ENCODE measurements around the gene DCPS. TPM values are rescaled to one million over a fixed set of nuclear protein-coding genes. Genes with fewer than 3 reads are reported as not detected.

DCPS gene
- total RNA-seq, 1 experiment from 2014 or later: 25.6 TPM

DNA sequence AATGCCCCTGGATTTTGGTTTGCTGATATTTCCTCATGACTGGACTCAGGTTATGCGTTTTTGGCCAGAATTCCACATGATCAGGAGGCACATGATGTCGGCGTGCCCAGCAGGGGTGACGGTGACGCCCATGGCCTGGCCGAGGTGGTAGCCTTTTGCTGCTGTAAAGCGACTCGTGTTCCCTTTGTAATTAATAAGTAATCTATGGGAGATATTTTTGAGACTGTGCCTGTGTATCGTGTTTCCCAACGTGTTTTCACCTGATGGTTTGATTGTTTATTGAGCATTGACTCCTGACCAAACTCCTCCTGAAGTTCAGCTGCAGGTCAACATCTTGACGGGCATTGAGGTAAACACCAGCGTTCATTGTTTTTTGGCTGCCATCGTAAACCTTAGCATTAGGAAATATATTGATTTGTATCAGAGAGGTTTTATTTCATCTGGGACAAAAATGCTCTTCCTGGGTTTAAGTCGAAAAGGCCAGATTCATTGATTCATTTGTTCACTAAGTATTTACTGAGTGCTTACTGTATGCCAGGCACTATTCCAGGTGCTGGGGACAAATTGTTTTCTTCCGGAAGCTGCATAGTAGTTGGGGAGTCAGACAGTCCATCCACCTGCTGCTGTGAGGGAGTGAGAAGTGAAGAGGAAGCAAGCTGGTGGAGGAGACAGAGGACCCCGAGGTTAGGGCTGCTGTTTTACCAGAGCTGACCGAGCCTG, 23.6 kb downstream of the DCPS start:
- TF ChIP-seq EZH2phosphoT487 (IDR thresholded peaks at IDR 0.05; ENCODE audit: borderline replicate concordance) (no peak), ZFX (IDR thresholded peaks at IDR 0.05) (no peak), CBX3 (IDR thresholded peaks at IDR 0.05; ENCODE audit: low read depth) (no peak), SIN3A (IDR thresholded peaks at IDR 0.05; ENCODE audit: low read depth) (no peak), EZH2 (IDR thresholded peaks at IDR 0.05) (no peak), POLR2A (IDR thresholded peaks at IDR 0.05; ENCODE audit: borderline replicate concordance, extremely low read depth, insufficient read depth, insufficient read length) (no peak), SP1 (IDR thresholded peaks at IDR 0.05; ENCODE audit: low read depth) (no peak), POLR2AphosphoS5 (IDR thresholded peaks at IDR 0.05; ENCODE audit: low read depth, low read length) (no peak), ATF3 (IDR thresholded peaks at IDR 0.05) (no peak), SRF (IDR thresholded peaks at IDR 0.05; ENCODE audit: low read depth) (no peak), EGR1 (IDR thresholded peaks at IDR 0.05; ENCODE audit: low read depth) (no peak), CEBPB (IDR thresholded peaks at IDR 0.05; ENCODE audit: low read depth) (no peak)
- TF ChIP-seq, protein P1, sequence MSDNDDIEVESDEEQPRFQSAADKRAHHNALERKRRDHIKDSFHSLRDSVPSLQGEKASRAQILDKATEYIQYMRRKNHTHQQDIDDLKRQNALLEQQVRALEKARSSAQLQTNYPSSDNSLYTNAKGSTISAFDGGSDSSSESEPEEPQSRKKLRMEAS (IDR thresholded peaks at IDR 0.05): no peak
- H3K4me1 ChIP-seq (ENCODE audit: control insufficient read depth in 1 of 2, insufficient read depth in 2 of 2, low read length in 2 of 2): peaks cover 0 to 8% of the 10 kb centered on the region in 2 experiments; a peak in 2 of 4 replicates
- POLR2A ChIA-PET: no interaction called here
- no peak overlapping the region for H3K27ac ChIP-seq (ENCODE audit: low read depth, low read length)
- no peak for DNase-seq (ENCODE audit: low read depth, low spot score)
- no peaks in the 10 kb centered on the region for H3K79me2 ChIP-seq (ENCODE audit: insufficient read depth, low read length)
- CTCF ChIA-PET: no interaction called here
- no peak overlapping the region for H3K9ac ChIP-seq (ENCODE audit: low read length)
- H3K27me3 ChIP-seq (ENCODE audit: insufficient read depth, low read length): no peaks in the 10 kb centered on the region
- no peak overlapping the region for H2AFZ ChIP-seq (ENCODE audit: low read depth, low read length, poor library complexity, severe bottlenecking)
- H4K20me1 ChIP-seq (ENCODE audit: insufficient read depth): no peaks in the 10 kb centered on the region
- no TSS peak for BruUV-seq (replicated peaks)
- no peak overlapping the region for H3K4me3 ChIP-seq (replicated peaks in 1 of 2; ENCODE audit: low read depth in 1 of 2, low read length in 2 of 2)
- intact Hi-C loops (cut with micrococcal nuclease): no loop called here
- no peaks in the 10 kb centered on the region for H3K9me2 ChIP-seq (ENCODE audit: insufficient read depth)
- no peaks in the 10 kb centered on the region for H3K36me3 ChIP-seq (ENCODE audit: control insufficient read depth in 1 of 2, insufficient read depth in 2 of 2, low read length in 2 of 2)
- ATAC-seq: no peak
- H3K9me3 ChIP-seq (ENCODE audit: control insufficient read depth in 1 of 2, insufficient read depth in 1 of 2, low read depth in 1 of 2, low read length in 2 of 2): no peaks in the 10 kb centered on the region
- RAD21 ChIA-PET (ENCODE audit: low non-redundant PET in 1 of 2, low total read pairs in 2 of 2, uncharacterized antibody in 2 of 2, unreplicated experiment in 2 of 2): no interaction called here
- H3K4me2 ChIP-seq (ENCODE audit: low read length): no peak overlapping the region
